HCT116 (cell line): ENCODE measurements around the gene ANKLE2. TPM values are rescaled to one million over a fixed set of nuclear protein-coding genes. Genes with fewer than 3 reads are reported as not detected.
A peak's percentile ranks its signal among the peaks of the same experiment; 100 is the strongest.

Experiments used
- ATAC-seq: fragments of 200-7000 bp; cut with Tn5 transposase; 2 replicates; pipeline ENCODE4 v1.9.1; 2020; ENCODE audit warnings: mild to moderate bottlenecking, moderate library complexity
- BruUV-seq: library from RNA; stranded (reverse); fragments of 400-500 nt; replicated peaks from 2 replicates; lab custom pipeline; 2021; lab: Mats Ljungman, UMichigan
- CTCF ChIA-PET: fragments of 300-600 bp; sonication (Branson Sonifier 250); formaldehyde crosslinking; loops from one replicate; lab custom pipeline; 2021; ENCODE audit warnings: antibody characterized with exemption; lab: Charles Lee
- POLR2A ChIA-PET: fragments of 300-600, 350-600 bp; sonication (Branson Sonifier 250); formaldehyde crosslinking; loops from one replicate; lab custom pipeline; 2021; ENCODE audit warnings: antibody characterized with exemption; lab: Charles Lee
- RAD21 ChIA-PET, 2 experiments: fragments of 300-600 bp; sonication (Branson Sonifier 250); formaldehyde crosslinking; loops; one replicate each; lab custom pipeline; 2023; ENCODE audit warnings: low total read pairs in 2 of 2; ENCODE audit not compliant: uncharacterized antibody in 2 of 2, unreplicated experiment in 2 of 2, low non-redundant PET in 1 of 2; lab: Charles Lee
- DNase-seq: peaks from one replicate; pipeline ENCODE4 v3.0.0-alpha.2; 2010; ENCODE audit warnings: low read depth, low spot score
- H2AFZ ChIP-seq: fragments of 200-600 bp; shearing (Covaris generic), sonication (generic); 2 replicates; pipeline ENCODE4 v1.6.1; 2017; ENCODE audit warnings: low read depth, mixed run types, mixed read lengths, antibody characterized with exemption, low read length; ENCODE audit not compliant: poor library complexity, severe bottlenecking
- H3K27ac ChIP-seq: 2 replicates; pipeline ENCODE4 v1.5.1; 2012; ENCODE audit warnings: low read depth, low read length
- H3K27me3 ChIP-seq: fragments of 200-600 bp; sonication (generic); 2 replicates; pipeline ENCODE4 v1.6.1; 2016; ENCODE audit warnings: mixed run types, low read length, mixed read lengths; ENCODE audit not compliant: insufficient read depth
- H3K36me3 ChIP-seq, 2 experiments: fragments of 200-500 bp in 1 of 2; fragments of 200-600 bp in 1 of 2; sonication (Bioruptor generic) in 1 of 2; sonication (generic) in 1 of 2; 2 replicates each; pipeline versions ENCODE4 v1.5.1 to v1.6.1; 2014 to 2016; ENCODE audit warnings: low read length in 2 of 2, inconsistent platforms in 1 of 2, mixed read lengths in 1 of 2, mixed run types in 1 of 2; ENCODE audit not compliant: insufficient read depth in 2 of 2, control insufficient read depth in 1 of 2
- H3K4me1 ChIP-seq, 2 experiments: fragments of 200-600 bp in 1 of 2; sonication (generic) in 1 of 2; 2 replicates each; pipeline versions ENCODE4 v1.5.1 to v1.6.1; 2012 to 2017; ENCODE audit warnings: low read length in 2 of 2, inconsistent platforms in 1 of 2, mild to moderate bottlenecking in 1 of 2, mixed read lengths in 1 of 2, mixed run types in 1 of 2, moderate library complexity in 1 of 2; ENCODE audit not compliant: insufficient read depth in 2 of 2, control insufficient read depth in 1 of 2
- H3K4me2 ChIP-seq: fragments of 200-600 bp; sonication (generic); 2 replicates; pipeline ENCODE4 v1.6.1; 2017; ENCODE audit warnings: mixed run types, low read length, mixed read lengths
- H3K4me3 ChIP-seq, 2 experiments: fragments of 200-600 bp in 1 of 2; sonication (generic) in 1 of 2; replicated peaks in 1 of 2; 2 replicates each; pipeline ENCODE4 v1.5.1; 2011 to 2016; ENCODE audit warnings: low read length in 2 of 2, control low read depth in 1 of 2, low read depth in 1 of 2, mild to moderate bottlenecking in 1 of 2, mixed read lengths in 1 of 2, mixed run types in 1 of 2
- H3K79me2 ChIP-seq: fragments of 200-600 bp; sonication (generic); 2 replicates; pipeline ENCODE4 v1.6.1; 2017; ENCODE audit warnings: mild to moderate bottlenecking, mixed run types, low read length, moderate library complexity, mixed read lengths; ENCODE audit not compliant: insufficient read depth
- H3K9ac ChIP-seq: fragments of 200-600 bp; sonication (generic); 2 replicates; pipeline ENCODE4 v1.6.1; 2016; ENCODE audit warnings: low read length, mixed read lengths
- H3K9me2 ChIP-seq: fragments of 200-600 bp; sonication (generic), shearing (Covaris generic); 2 replicates; pipeline ENCODE4 v1.6.1; 2017; ENCODE audit warnings: mixed run types, mild to moderate bottlenecking, moderate library complexity; ENCODE audit not compliant: insufficient read depth
- H3K9me3 ChIP-seq, 2 experiments: fragments of 200-500 bp in 1 of 2; fragments of 200-600 bp in 1 of 2; sonication (Bioruptor generic) in 1 of 2; sonication (generic) in 1 of 2; 2 replicates each; pipeline ENCODE4 v1.6.1; 2014 to 2017; ENCODE audit warnings: low read length in 2 of 2, mixed read lengths in 2 of 2, inconsistent platforms in 1 of 2, low read depth in 1 of 2, mild to moderate bottlenecking in 1 of 2, mixed run types in 1 of 2, moderate library complexity in 1 of 2; ENCODE audit not compliant: control insufficient read depth in 1 of 2, insufficient read depth in 1 of 2
- H4K20me1 ChIP-seq: fragments of 200-600 bp; sonication (generic), shearing (Covaris generic); 2 replicates; pipeline ENCODE4 v1.6.1; 2017; ENCODE audit warnings: mixed run types, mild to moderate bottlenecking, moderate library complexity; ENCODE audit not compliant: insufficient read depth
- EGR1 ChIP-seq: IDR thresholded peaks from 2 replicates; pipeline ENCODE4 v1.6.1; 2012; ENCODE audit warnings: low read depth
- EZH2 ChIP-seq: fragments of 200-600 bp; sonication (generic); IDR thresholded peaks from 2 replicates; pipeline ENCODE4 v1.6.1; 2017; ENCODE audit warnings: antibody characterized with exemption, mixed run types
- EZH2phosphoT487 ChIP-seq: fragments of 200-600 bp; IDR thresholded peaks from 2 replicates; pipeline ENCODE4 v1.6.1; 2018; ENCODE audit warnings: antibody characterized with exemption, borderline replicate concordance
- FOSL1 ChIP-seq: IDR thresholded peaks from 2 replicates; pipeline ENCODE4 v1.6.1; 2012; ENCODE audit warnings: low read depth
- POLR2A ChIP-seq: IDR thresholded peaks from 2 replicates; pipeline ENCODE4 v1.7.0; 2011; ENCODE audit warnings: borderline replicate concordance; ENCODE audit not compliant: insufficient read depth, insufficient read length; ENCODE audit errors: extremely low read depth
- POLR2AphosphoS5 ChIP-seq: IDR thresholded peaks from 2 replicates; pipeline ENCODE4 v1.6.1; 2011; ENCODE audit warnings: mild to moderate bottlenecking, low read depth, low read length, moderate library complexity
- SIN3A ChIP-seq: IDR thresholded peaks from 2 replicates; pipeline ENCODE4 v1.6.1; 2012; ENCODE audit warnings: low read depth
- SP1 ChIP-seq: IDR thresholded peaks from 2 replicates; pipeline ENCODE4 v1.6.1; 2012; ENCODE audit warnings: low read depth
- SRF ChIP-seq: IDR thresholded peaks from 2 replicates; pipeline ENCODE4 v1.6.1; 2012; ENCODE audit warnings: low read depth
- YY1 ChIP-seq: IDR thresholded peaks from 2 replicates; pipeline ENCODE4 v1.6.1; 2011; ENCODE audit warnings: low read length, low read depth, moderate library complexity, mild to moderate bottlenecking; ENCODE audit not compliant: insufficient replicate concordance; ENCODE audit errors: extremely low read depth
- ZFX ChIP-seq: fragments of 450-650 bp; IDR thresholded peaks from 2 replicates; pipeline ENCODE4 v1.6.1; 2017
- ZNF274 ChIP-seq: fragments of 200-500 bp; sonication (Bioruptor generic); IDR thresholded peaks from 2 replicates; pipeline ENCODE4 v1.6.1; 2014; ENCODE audit warnings: mild to moderate bottlenecking, low read depth, low read length, inconsistent platforms
- intact Hi-C: fragments of 100-400 bp; cut with micrococcal nuclease; formaldehyde crosslinking; loops from 2 replicates; pipeline ENCODE4 v1.10.0; 2022
- total RNA-seq: library from RNA; stranded (reverse); gene quantifications from one replicate; pipeline ENCODE4 v1.2.1, GENCODE V29; 2021; ENCODE audit not compliant: unreplicated experiment
- TF ChIP-seq, protein P1 (sequence below): IDR thresholded peaks from 2 replicates; pipeline ENCODE4 v1.6.1; 2012
- TF ChIP-seq, protein P2 (sequence below), 3 experiments: fragments of 200-600 bp in 1 of 3; sonication (generic) in 1 of 3; IDR thresholded peaks in 2 of 3; conservative IDR thresholded peaks in 1 of 3; 2 replicates each; pipeline ENCODE4 v1.5.1; 2012 to 2017; ENCODE audit warnings: low read depth in 2 of 3, low read length in 2 of 3, antibody characterized with exemption in 1 of 3, borderline replicate concordance in 1 of 3, control low read depth in 1 of 3, mild to moderate bottlenecking in 1 of 3, mixed read lengths in 1 of 3, mixed run types in 1 of 3, moderate library complexity in 1 of 3; ENCODE audit not compliant: insufficient read depth in 1 of 3
- TF ChIP-seq, protein P3 (sequence below): IDR thresholded peaks from 2 replicates; pipeline ENCODE4 v1.6.1; 2012; ENCODE audit warnings: low read depth

Gene ANKLE2
- total RNA-seq, 1 experiment from 2014 or later: 68.8 TPM

DNA sequence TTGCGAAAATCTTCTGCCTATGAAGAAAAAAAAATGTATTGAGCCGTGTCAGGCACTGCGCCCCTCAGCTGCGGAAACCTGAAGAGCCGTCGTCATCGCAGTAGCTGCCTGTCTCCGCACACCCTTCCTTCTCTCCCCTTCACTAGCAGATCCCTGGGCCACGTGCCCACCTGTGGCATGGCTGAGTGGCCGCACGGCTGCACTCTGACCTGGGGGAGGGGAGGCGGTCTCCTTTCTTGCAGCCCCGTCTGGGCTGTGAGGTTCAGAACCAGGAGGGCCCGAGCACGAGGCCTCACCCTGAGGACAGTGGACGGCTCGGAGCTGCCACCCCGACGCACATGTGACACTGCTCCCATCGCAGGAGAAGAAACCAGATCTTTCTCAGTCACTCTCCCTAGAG lies 26.1 kb downstream of the ANKLE2 start:
- H3K79me2 ChIP-seq: 0 out of 2 replicates have a peak, but pooled peaks cover 5% of the 10 kb centered on the region
- ChIA-PET CTCF (no interaction called here), POLR2A (no interaction called here), RAD21 (no interaction called here)
- H3K4me1 ChIP-seq: no peaks in the 10 kb centered on the region
- DNase-seq (no peak), ATAC-seq (0 out of 2 replicates have a peak, but pooled peaks have one; percentile 11)
- no peaks in the 10 kb centered on the region for H3K9me3 ChIP-seq
- peaks cover 47 to 54% of the 10 kb centered on the region in 2 experiments for H3K36me3 ChIP-seq
- no peak overlapping the region for H3K4me3 ChIP-seq
- H3K4me2 ChIP-seq: no peak overlapping the region
- intact Hi-C loops: no loop called here
- H3K27ac ChIP-seq: no peak overlapping the region
- BruUV-seq: no TSS peak
- no peaks in the 10 kb centered on the region for H4K20me1 ChIP-seq
- H2AFZ ChIP-seq: no peak overlapping the region
- no peak overlapping the region for H3K9ac ChIP-seq
- H3K27me3 ChIP-seq: no peaks in the 10 kb centered on the region
- no peaks in the 10 kb centered on the region for H3K9me2 ChIP-seq
- TF ChIP-seq, protein P1, sequence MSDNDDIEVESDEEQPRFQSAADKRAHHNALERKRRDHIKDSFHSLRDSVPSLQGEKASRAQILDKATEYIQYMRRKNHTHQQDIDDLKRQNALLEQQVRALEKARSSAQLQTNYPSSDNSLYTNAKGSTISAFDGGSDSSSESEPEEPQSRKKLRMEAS: no peak
- TF ChIP-seq EZH2phosphoT487 (no peak), FOSL1 (no peak), YY1 (no peak), ZNF274 (no peak), ZFX (no peak), SRF (no peak), SP1 (no peak), POLR2AphosphoS5 (no peak), POLR2A (no peak), EGR1 (no peak), SIN3A (no peak), EZH2 (no peak)
- TF ChIP-seq, protein P2, sequence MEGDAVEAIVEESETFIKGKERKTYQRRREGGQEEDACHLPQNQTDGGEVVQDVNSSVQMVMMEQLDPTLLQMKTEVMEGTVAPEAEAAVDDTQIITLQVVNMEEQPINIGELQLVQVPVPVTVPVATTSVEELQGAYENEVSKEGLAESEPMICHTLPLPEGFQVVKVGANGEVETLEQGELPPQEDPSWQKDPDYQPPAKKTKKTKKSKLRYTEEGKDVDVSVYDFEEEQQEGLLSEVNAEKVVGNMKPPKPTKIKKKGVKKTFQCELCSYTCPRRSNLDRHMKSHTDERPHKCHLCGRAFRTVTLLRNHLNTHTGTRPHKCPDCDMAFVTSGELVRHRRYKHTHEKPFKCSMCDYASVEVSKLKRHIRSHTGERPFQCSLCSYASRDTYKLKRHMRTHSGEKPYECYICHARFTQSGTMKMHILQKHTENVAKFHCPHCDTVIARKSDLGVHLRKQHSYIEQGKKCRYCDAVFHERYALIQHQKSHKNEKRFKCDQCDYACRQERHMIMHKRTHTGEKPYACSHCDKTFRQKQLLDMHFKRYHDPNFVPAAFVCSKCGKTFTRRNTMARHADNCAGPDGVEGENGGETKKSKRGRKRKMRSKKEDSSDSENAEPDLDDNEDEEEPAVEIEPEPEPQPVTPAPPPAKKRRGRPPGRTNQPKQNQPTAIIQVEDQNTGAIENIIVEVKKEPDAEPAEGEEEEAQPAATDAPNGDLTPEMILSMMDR (IDR thresholded peaks at IDR 0.05 in 2 of 3, conservative IDR thresholded peaks at IDR 0.05 in 1 of 3; ENCODE audit: borderline replicate concordance in 1 of 3, insufficient read depth in 1 of 3, low read depth in 2 of 3, low read length in 2 of 3): no peak
- TF ChIP-seq, protein P3, sequence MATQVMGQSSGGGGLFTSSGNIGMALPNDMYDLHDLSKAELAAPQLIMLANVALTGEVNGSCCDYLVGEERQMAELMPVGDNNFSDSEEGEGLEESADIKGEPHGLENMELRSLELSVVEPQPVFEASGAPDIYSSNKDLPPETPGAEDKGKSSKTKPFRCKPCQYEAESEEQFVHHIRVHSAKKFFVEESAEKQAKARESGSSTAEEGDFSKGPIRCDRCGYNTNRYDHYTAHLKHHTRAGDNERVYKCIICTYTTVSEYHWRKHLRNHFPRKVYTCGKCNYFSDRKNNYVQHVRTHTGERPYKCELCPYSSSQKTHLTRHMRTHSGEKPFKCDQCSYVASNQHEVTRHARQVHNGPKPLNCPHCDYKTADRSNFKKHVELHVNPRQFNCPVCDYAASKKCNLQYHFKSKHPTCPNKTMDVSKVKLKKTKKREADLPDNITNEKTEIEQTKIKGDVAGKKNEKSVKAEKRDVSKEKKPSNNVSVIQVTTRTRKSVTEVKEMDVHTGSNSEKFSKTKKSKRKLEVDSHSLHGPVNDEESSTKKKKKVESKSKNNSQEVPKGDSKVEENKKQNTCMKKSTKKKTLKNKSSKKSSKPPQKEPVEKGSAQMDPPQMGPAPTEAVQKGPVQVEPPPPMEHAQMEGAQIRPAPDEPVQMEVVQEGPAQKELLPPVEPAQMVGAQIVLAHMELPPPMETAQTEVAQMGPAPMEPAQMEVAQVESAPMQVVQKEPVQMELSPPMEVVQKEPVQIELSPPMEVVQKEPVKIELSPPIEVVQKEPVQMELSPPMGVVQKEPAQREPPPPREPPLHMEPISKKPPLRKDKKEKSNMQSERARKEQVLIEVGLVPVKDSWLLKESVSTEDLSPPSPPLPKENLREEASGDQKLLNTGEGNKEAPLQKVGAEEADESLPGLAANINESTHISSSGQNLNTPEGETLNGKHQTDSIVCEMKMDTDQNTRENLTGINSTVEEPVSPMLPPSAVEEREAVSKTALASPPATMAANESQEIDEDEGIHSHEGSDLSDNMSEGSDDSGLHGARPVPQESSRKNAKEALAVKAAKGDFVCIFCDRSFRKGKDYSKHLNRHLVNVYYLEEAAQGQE: no peak
